SK-N-SH (cell line): ENCODE data around the gene PHF21B. TPM values are rescaled to one million over a fixed set of nuclear protein-coding genes. Genes with fewer than 3 reads are reported as not detected.

Source experiments
- CTCF ChIA-PET: fragments of 300-600, 350-600 bp; formaldehyde crosslinking; extraction: SDS; loops from one replicate; lab custom pipeline; 2021; lab: Yijun Ruan, JAX
- POLR2A ChIA-PET: fragments of 350-600 bp; sonication (Branson Sonifier 250); formaldehyde crosslinking; extraction: SDS; loops from one replicate; lab custom pipeline; 2020; ENCODE audit warnings: antibody characterized with exemption, inconsistent platforms; lab: Yijun Ruan, JAX
- DNase-seq: peaks from one replicate; pipeline ENCODE4 v3.0.0; 2012
- H2AFZ ChIP-seq: fragments of 200-600 bp; sonication (generic); 2 replicates; pipeline ENCODE4 v1.8.1; 2016; ENCODE audit warnings: antibody characterized with exemption, mild to moderate bottlenecking, low read depth
- H3F3A ChIP-seq: fragments of 200-600 bp; sonication (generic); replicated peaks from 2 replicates; pipeline ENCODE3; 2016; ENCODE audit warnings: antibody characterized with exemption, mild to moderate bottlenecking; ENCODE audit not compliant: insufficient read depth
- H3K27ac ChIP-seq, 2 experiments: fragments of 200-500 bp in 1 of 2; fragments of 200-600 bp in 1 of 2; sonication (Bioruptor generic) in 1 of 2; sonication (generic), shearing (Covaris generic) in 1 of 2; 2 replicates each; pipeline versions ENCODE4 v1.5.1 to v1.6.1; 2014 to 2016; ENCODE audit warnings: low read depth in 2 of 2, inconsistent platforms in 1 of 2, low read length in 1 of 2, mild to moderate bottlenecking in 1 of 2, mixed read lengths in 1 of 2
- H3K27me3 ChIP-seq: fragments of 200-600 bp; sonication (generic), shearing (Covaris generic); 2 replicates; pipeline ENCODE4 v1.6.1; 2016; ENCODE audit warnings: mixed run types; ENCODE audit not compliant: insufficient read depth
- H3K36me3 ChIP-seq, 2 experiments: fragments of 200-500 bp in 1 of 2; fragments of 200-600 bp in 1 of 2; sonication (Bioruptor generic) in 1 of 2; sonication (generic) in 1 of 2; replicated peaks in 1 of 2; 2 replicates each; pipeline versions ENCODE3 to v1.5.1; 2014 to 2016; ENCODE audit warnings: low read length in 1 of 2, mild to moderate bottlenecking in 1 of 2; ENCODE audit not compliant: insufficient read depth in 2 of 2, control insufficient read depth in 1 of 2
- H3K4me1 ChIP-seq, 2 experiments: fragments of 200-500 bp in 1 of 2; fragments of 200-600 bp in 1 of 2; sonication (Bioruptor generic) in 1 of 2; sonication (generic), shearing (Covaris generic) in 1 of 2; 2 replicates each; pipeline versions ENCODE4 v1.5.1 to v1.6.1; 2014 to 2016; ENCODE audit warnings: low read depth in 1 of 2, low read length in 1 of 2, mixed run types in 1 of 2; ENCODE audit not compliant: insufficient read depth in 2 of 2, control insufficient read depth in 1 of 2
- H3K4me2 ChIP-seq: fragments of 200-600 bp; sonication (generic), shearing (Covaris generic); 2 replicates; pipeline ENCODE4 v1.6.1; 2017; ENCODE audit warnings: mixed run types
- H3K4me3 ChIP-seq, 2 experiments: fragments of 200-500 bp in 1 of 2; fragments of 200-600 bp in 1 of 2; sonication (Bioruptor generic) in 1 of 2; sonication (generic), shearing (Covaris generic) in 1 of 2; 2 replicates each; pipeline versions ENCODE4 v1.5.1 to v1.8.1; 2014 to 2016; ENCODE audit warnings: low read depth in 2 of 2, inconsistent platforms in 1 of 2, low read length in 1 of 2, mild to moderate bottlenecking in 1 of 2, mixed read lengths in 1 of 2, moderate library complexity in 1 of 2
- H3K79me2 ChIP-seq: fragments of 200-600 bp; sonication (generic); 2 replicates; pipeline ENCODE4 v1.8.1; 2017; ENCODE audit warnings: mild to moderate bottlenecking; ENCODE audit not compliant: insufficient read depth
- H3K9ac ChIP-seq: fragments of 200-600 bp; sonication (generic); 2 replicates; pipeline ENCODE4 v1.6.1; 2017; ENCODE audit warnings: mixed run types
- H3K9me2 ChIP-seq: fragments of 200-600 bp; sonication (generic); 2 replicates; pipeline ENCODE4 v1.6.1; 2017; ENCODE audit warnings: mixed run types
- H3K9me3 ChIP-seq: fragments of 200-600 bp; sonication (generic); 2 replicates; pipeline ENCODE4 v1.6.1; 2017; ENCODE audit warnings: mixed run types, mild to moderate bottlenecking, moderate library complexity
- H4K20me1 ChIP-seq: fragments of 200-600 bp; sonication (generic); 2 replicates; pipeline ENCODE4 v1.6.1; 2017; ENCODE audit warnings: mild to moderate bottlenecking, mixed run types; ENCODE audit not compliant: insufficient read depth
- ELF1 ChIP-seq: IDR thresholded peaks from 2 replicates; pipeline ENCODE4 v1.4.0; 2012
- EZH2phosphoT487 ChIP-seq: fragments of 200-600 bp; sonication (generic); IDR thresholded peaks from 2 replicates; pipeline ENCODE4 v1.6.1; 2017; ENCODE audit warnings: low read depth, mixed run types, mild to moderate bottlenecking, antibody characterized with exemption, moderate library complexity, borderline replicate concordance
- FOSL2 ChIP-seq: IDR thresholded peaks from 2 replicates; pipeline ENCODE4 v1.4.0; 2012; ENCODE audit warnings: low read depth, mild to moderate bottlenecking, moderate library complexity, borderline replicate concordance
- FOXJ3 ChIP-seq: sonication (generic); formaldehyde crosslinking; IDR thresholded peaks from 2 replicates; pipeline ENCODE4 v1.5.1; 2020; ENCODE audit warnings: mild to moderate bottlenecking, missing genetic modification reagents
- FOXM1 ChIP-seq: IDR thresholded peaks from 2 replicates; pipeline ENCODE4 v1.4.0; 2012; ENCODE audit warnings: low read depth, mild to moderate bottlenecking
- JUND ChIP-seq: IDR thresholded peaks from 2 replicates; pipeline ENCODE4 v1.4.0; 2012
- MAX ChIP-seq: IDR thresholded peaks from 2 replicates; pipeline ENCODE4 v1.4.0; 2012; ENCODE audit warnings: low read depth
- MEF2A ChIP-seq: IDR thresholded peaks from 2 replicates; pipeline ENCODE4 v1.4.0; 2012; ENCODE audit warnings: low read depth, borderline replicate concordance
- MXI1 ChIP-seq: IDR thresholded peaks from 2 replicates; pipeline ENCODE4 v1.6.1; 2012; ENCODE audit warnings: mild to moderate bottlenecking, low read depth, low read length, improper control_type of control experiment
- POLR2AphosphoS5 ChIP-seq: IDR thresholded peaks from 2 replicates; pipeline ENCODE4 v1.6.1; 2012; ENCODE audit warnings: low read depth, low read length
- RAD21 ChIP-seq: IDR thresholded peaks from 2 replicates; pipeline ENCODE4 v1.6.1; 2012; ENCODE audit warnings: mild to moderate bottlenecking, low read length
- RFX5 ChIP-seq: IDR thresholded peaks from 2 replicates; pipeline ENCODE4 v1.6.1; 2012; ENCODE audit warnings: mild to moderate bottlenecking, improper control_type of control experiment, low read length
- RXRA ChIP-seq: IDR thresholded peaks from 2 replicates; pipeline ENCODE4 v1.4.0; 2012; ENCODE audit warnings: low read depth, mild to moderate bottlenecking, borderline replicate concordance
- TCF12 ChIP-seq: IDR thresholded peaks from 2 replicates; pipeline ENCODE4 v1.4.0; 2012
- TEAD4 ChIP-seq: IDR thresholded peaks from 2 replicates; pipeline ENCODE4 v1.4.0; 2012; ENCODE audit warnings: mild to moderate bottlenecking, borderline replicate concordance; ENCODE audit not compliant: insufficient read depth
- USF2 ChIP-seq: fragments of 150-350 bp; IDR thresholded peaks from 2 replicates; pipeline ENCODE4 v1.6.1; 2017; ENCODE audit warnings: antibody characterized with exemption, low read length, low read depth, borderline replicate concordance
- WGBS: methylation state at CpG from one replicate; pipeline ENCODE4 v1.1.6; 2017; ENCODE audit warnings: low lambda C conversion rate; 5-methylcytosine and 5-hydroxymethylcytosine counted together
- polyA plus RNA-seq, 3 experiments: library from polyadenylated mRNA; depleted of rRNA; stranded (reverse); fragments of >200 nt; gene quantifications; 2 replicates each; pipeline ENCODE4 v1.2.3, GENCODE V29; 2012
- TF ChIP-seq, protein P1 (sequence below): fragments of 200-600 bp; sonication (generic); IDR thresholded peaks from 2 replicates; pipeline ENCODE4 v1.6.1; 2017; ENCODE audit warnings: antibody characterized with exemption, mild to moderate bottlenecking, moderate library complexity

The PHF21B gene
- polyA plus RNA-seq, 1 of the 3 experiments (the other 2 are of a cell fraction): 0.76 TPM

DNA sequence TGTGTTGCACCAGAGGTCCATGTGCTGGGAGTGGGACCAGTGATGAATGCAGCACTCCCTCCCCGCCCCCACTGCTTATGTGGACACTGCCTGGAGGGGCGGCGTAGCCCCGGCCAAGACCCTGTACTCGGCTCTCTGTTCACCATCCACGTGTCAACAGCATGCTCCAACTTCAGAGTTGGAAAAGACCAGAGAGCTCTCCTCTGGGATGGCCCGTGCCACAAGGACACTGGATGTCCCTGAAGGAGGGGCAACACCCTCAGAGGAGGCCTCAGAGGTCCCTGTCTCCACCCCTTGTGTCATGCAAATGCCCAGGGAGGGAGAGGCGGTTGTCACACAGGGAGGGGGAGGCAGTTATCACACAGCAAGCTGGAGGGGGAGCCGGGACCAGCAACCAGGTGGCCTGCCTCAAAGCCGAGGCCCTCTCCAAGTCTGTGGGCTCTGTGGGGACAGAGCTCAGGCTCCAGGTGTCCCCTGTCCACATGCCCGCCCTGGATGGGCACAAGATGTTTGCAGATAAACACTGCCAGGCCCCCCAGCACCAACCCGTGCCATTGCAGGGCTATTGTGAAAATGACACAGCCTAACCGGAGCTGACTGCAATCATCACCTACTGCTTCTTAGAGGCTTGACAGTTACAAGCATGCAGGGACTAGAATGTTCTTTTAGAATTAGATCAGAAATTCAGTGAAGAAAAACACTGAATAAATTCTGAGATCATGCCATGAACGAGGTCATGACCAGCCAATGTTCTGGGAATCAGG, 121.1 kb downstream of the PHF21B start:
- DNase-seq: no peak
- Histone ChIP-seq H2AFZ (no peak overlapping the region), H3K9me2 (no peaks in the 10 kb centered on the region), H3F3A (no peaks in the 10 kb centered on the region), H3K4me2 (no peak overlapping the region), H3K79me2 (no peaks in the 10 kb centered on the region), H4K20me1 (no peaks in the 10 kb centered on the region), H3K9me3 (no peaks in the 10 kb centered on the region), H3K27me3 (no peaks in the 10 kb centered on the region), H3K4me1 (peaks cover 0 to 3% of the 10 kb centered on the region in 2 experiments; a peak in 1 of 4 replicates), H3K27ac (no peak overlapping the region; a peak in 1 of 4 replicates), H3K36me3 (no peaks in the 10 kb centered on the region), H3K9ac (no peak overlapping the region), H3K4me3 (no peak overlapping the region)
- ChIA-PET POLR2A (no interaction called here), CTCF (interaction anchor here (0.9 to 1.6 kb wide), 3 partner anchors 11 to 208 kb away, joined by 4 to 7 read pairs (median 4); no protein-coding TSS in a partner anchor)
- TF ChIP-seq JUND (no peak), EZH2phosphoT487 (no peak), FOXM1 (no peak), RAD21 (no peak), RFX5 (no peak), MEF2A (no peak), RXRA (no peak), FOSL2 (no peak)
- WGBS: 40% methylated on average over 7 of the region's 14 CpGs

GRCh38 chr22:44887941-44888366, 121.9 kb downstream of the PHF21B start:
- H3K9ac ChIP-seq: no peak overlapping the region
- TF ChIP-seq ELF1: no peak
- no peak for TF ChIP-seq FOXM1
- TF ChIP-seq MXI1: no peak
- TF ChIP-seq RXRA: no peak
- H3K36me3 ChIP-seq: no peaks in the 10 kb centered on the region
- CTCF ChIA-PET: no interaction called here
- POLR2A ChIA-PET: no interaction called here
- no peak overlapping the region for H2AFZ ChIP-seq
- peak; percentile 54 for DNase-seq
- H3K27ac ChIP-seq: no peak overlapping the region
- no peaks in the 10 kb centered on the region for H3F3A ChIP-seq
- no peak overlapping the region for H3K4me2 ChIP-seq
- H4K20me1 ChIP-seq: no peaks in the 10 kb centered on the region
- H3K9me3 ChIP-seq: no peaks in the 10 kb centered on the region
- no peak overlapping the region for H3K4me3 ChIP-seq
- H3K79me2 ChIP-seq: no peaks in the 10 kb centered on the region
- H3K4me1 ChIP-seq: peaks cover 0 to 3% of the 10 kb centered on the region in 2 experiments; a peak in 1 of 4 replicates
- H3K27me3 ChIP-seq: no peaks in the 10 kb centered on the region
- 20% methylated on average over 1 of the region's 16 CpGs for WGBS
- H3K9me2 ChIP-seq: no peaks in the 10 kb centered on the region

GRCh38 chr22:44885806-44886360, 123.9 kb downstream of the PHF21B start:
- 71% methylated on average over 8 of the region's 14 CpGs for WGBS
- no peak for DNase-seq
- Histone ChIP-seq H3K4me2 (no peak overlapping the region), H3K4me3 (no peak overlapping the region), H3K9me3 (no peaks in the 10 kb centered on the region), H3K27me3 (no peaks in the 10 kb centered on the region), H3K27ac (no peak overlapping the region), H3K79me2 (no peaks in the 10 kb centered on the region), H3K4me1 (peaks cover 0 to 3% of the 10 kb centered on the region in 2 experiments; a peak in 1 of 4 replicates), H3F3A (no peaks in the 10 kb centered on the region), H3K9ac (no peak overlapping the region), H3K9me2 (no peaks in the 10 kb centered on the region), H4K20me1 (no peaks in the 10 kb centered on the region), H2AFZ (no peak overlapping the region), H3K36me3 (no peaks in the 10 kb centered on the region)
- POLR2A ChIA-PET: no interaction called here
- CTCF ChIA-PET: interaction anchor here (1.3 kb wide), 1 partner anchor 78 kb away, joined by 3 read pairs; no protein-coding TSS in a partner anchor
- TF ChIP-seq USF2 (no peak), FOSL2 (no peak), ELF1 (no peak), MXI1 (no peak), TEAD4 (no peak), RXRA (no peak), EZH2phosphoT487 (no peak), RFX5 (no peak), MAX (no peak), TCF12 (no peak), FOXJ3 (CRISPR knock-in tag) (no peak), JUND (no peak), POLR2AphosphoS5 (no peak)
- TF ChIP-seq, protein P1, sequence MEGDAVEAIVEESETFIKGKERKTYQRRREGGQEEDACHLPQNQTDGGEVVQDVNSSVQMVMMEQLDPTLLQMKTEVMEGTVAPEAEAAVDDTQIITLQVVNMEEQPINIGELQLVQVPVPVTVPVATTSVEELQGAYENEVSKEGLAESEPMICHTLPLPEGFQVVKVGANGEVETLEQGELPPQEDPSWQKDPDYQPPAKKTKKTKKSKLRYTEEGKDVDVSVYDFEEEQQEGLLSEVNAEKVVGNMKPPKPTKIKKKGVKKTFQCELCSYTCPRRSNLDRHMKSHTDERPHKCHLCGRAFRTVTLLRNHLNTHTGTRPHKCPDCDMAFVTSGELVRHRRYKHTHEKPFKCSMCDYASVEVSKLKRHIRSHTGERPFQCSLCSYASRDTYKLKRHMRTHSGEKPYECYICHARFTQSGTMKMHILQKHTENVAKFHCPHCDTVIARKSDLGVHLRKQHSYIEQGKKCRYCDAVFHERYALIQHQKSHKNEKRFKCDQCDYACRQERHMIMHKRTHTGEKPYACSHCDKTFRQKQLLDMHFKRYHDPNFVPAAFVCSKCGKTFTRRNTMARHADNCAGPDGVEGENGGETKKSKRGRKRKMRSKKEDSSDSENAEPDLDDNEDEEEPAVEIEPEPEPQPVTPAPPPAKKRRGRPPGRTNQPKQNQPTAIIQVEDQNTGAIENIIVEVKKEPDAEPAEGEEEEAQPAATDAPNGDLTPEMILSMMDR: no peak
